ENCODE measurements around the gene PPP2R2C.
A peak's percentile ranks its signal among the peaks of the same experiment; 100 is the strongest.

PPP2R2C gene

DNA sequence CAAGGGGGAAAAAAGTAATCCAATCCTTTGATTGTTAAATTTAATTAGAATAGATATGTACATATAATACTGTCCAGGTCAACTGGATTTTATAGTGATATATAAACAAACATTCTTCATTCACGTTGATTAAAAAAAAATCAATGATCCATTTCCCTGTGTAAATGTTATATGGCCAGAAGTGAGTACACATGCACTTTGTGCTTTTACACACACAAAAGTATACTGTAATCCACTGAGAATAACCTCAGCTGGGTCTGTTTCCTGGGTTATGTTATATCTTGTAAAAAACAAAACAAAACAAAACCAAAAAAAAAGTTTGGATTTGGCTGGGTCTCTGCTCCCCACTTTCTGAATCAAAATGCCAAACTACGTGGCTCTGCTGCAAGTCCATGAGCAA is 151.1 kb downstream of the PPP2R2C start:
- Histone ChIP-seq H3K4me3 (ENCODE audit: low read length) (no peak overlapping the region), H3K27ac (ENCODE audit: low read length) (no peak overlapping the region), H3K27me3 (ENCODE audit: insufficient read depth, low read length) (no peaks in the 10 kb centered on the region)

DNA sequence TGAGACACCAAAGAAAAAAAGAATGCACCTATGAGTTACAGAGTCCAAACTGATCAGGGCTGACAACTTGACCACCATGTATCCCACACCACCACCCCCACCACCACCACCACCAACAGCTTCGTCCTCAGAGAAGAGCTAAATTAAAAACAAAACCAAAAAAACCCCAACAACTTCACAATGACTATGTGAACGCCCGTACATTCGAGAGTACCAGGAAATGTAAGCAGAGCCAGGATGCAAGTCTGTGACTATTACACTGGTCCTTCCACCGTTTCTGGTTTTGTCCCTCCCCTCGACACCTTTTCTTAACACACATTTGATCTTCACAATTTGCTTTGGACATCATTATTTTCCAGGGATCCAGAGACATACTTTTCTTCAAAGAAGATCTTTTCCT is 151.8 kb downstream of the PPP2R2C start:
- H3K4me3 ChIP-seq (ENCODE audit: low read length): no peak overlapping the region
- no peaks in the 10 kb centered on the region for H3K9me3 ChIP-seq (ENCODE audit: insufficient read depth, low read depth, low read length)
- H3K27ac ChIP-seq (ENCODE audit: low read length): no peak overlapping the region
- no peaks in the 10 kb centered on the region for H3K4me1 ChIP-seq (ENCODE audit: insufficient read depth, low read length)
- no peaks in the 10 kb centered on the region for H3K27me3 ChIP-seq (ENCODE audit: insufficient read depth, low read length)
- H3K9ac ChIP-seq (ENCODE audit: low read depth, low read length): no peak overlapping the region
- H3K36me3 ChIP-seq (ENCODE audit: insufficient read depth, low read depth, low read length): no peaks in the 10 kb centered on the region

More for the DNA sequence above, 151.1 kb downstream of the PPP2R2C start:
- H3K36me3 ChIP-seq (ENCODE audit: insufficient read depth, low read depth, low read length): no peaks in the 10 kb centered on the region
- no peaks in the 10 kb centered on the region for H3K9me3 ChIP-seq (ENCODE audit: insufficient read depth, low read depth, low read length)
- H3K4me1 ChIP-seq (ENCODE audit: insufficient read depth, low read length): no peaks in the 10 kb centered on the region
- H3K9ac ChIP-seq (ENCODE audit: low read depth, low read length): no peak overlapping the region

DNA sequence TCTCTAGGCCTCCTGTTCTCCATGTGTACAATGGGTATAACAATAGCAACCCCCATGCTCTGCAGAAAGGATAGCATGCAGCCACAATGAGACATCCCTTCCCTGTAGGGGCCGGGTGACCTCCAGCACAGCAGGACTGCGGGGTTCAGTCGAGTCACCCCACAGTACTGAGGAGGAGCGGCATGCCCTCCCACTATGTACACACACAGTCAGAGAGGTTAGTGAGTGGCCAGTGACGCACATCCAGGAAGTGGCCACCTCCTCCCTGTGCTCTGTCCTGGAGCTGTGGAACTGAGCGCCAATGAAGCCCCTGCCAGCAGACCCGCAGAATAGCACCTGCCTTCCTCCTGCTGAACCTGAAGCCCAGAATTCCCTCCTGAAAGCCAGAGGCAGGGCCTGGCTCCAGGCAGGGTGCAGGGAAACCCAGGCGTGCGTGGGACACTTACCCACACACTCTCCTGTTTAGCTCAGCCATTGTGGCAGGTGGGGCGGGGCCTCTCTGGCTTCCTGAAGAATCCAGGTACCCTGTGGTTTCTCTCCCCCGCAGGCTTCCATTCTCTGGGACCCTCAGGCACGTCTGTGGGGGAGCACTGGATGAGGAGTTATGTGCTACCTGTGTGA is 152.8 kb downstream of the PPP2R2C start:
- H3K9me3 ChIP-seq (ENCODE audit: insufficient read depth, low read depth, low read length): no peaks in the 10 kb centered on the region
- no peaks in the 10 kb centered on the region for H3K36me3 ChIP-seq (ENCODE audit: insufficient read depth, low read depth, low read length)
- no peak overlapping the region for H3K9ac ChIP-seq (ENCODE audit: low read depth, low read length)
- H3K4me3 ChIP-seq (ENCODE audit: low read length): no peak overlapping the region
- H3K4me1 ChIP-seq (ENCODE audit: insufficient read depth, low read length): no peaks in the 10 kb centered on the region
- H3K27ac ChIP-seq (ENCODE audit: low read length): no peak overlapping the region
- no peaks in the 10 kb centered on the region for H3K27me3 ChIP-seq (ENCODE audit: insufficient read depth, low read length)

DNA sequence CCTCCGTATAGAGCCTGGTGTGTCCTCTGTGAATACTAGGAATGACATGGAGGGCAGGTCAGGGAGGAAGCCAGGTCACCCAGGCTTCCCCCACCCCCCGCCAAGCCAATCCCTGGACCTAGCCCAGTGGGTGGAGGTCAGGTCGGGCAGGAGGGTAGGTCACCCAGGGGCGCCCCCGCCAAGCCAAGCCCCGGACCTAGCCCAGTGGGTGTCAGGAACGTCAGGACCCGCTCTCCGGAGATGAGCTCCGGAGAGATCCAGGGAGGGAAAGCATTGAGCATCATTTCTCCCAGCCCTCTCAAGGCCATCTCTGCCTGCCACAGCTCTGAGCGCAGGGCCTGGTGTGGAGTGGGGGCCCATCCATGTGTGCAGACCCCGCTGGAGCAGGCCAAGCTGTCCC is 154.2 kb downstream of the PPP2R2C start:
- Histone ChIP-seq H3K4me1 (ENCODE audit: insufficient read depth, low read length) (no peaks in the 10 kb centered on the region), H3K9ac (ENCODE audit: low read depth, low read length) (no peak overlapping the region), H3K27ac (ENCODE audit: low read length) (no peak overlapping the region), H3K36me3 (ENCODE audit: insufficient read depth, low read depth, low read length) (no peaks in the 10 kb centered on the region), H3K27me3 (ENCODE audit: insufficient read depth, low read length) (no peaks in the 10 kb centered on the region), H3K9me3 (ENCODE audit: insufficient read depth, low read depth, low read length) (no peaks in the 10 kb centered on the region), H3K4me3 (ENCODE audit: low read length) (no peak overlapping the region)

DNA sequence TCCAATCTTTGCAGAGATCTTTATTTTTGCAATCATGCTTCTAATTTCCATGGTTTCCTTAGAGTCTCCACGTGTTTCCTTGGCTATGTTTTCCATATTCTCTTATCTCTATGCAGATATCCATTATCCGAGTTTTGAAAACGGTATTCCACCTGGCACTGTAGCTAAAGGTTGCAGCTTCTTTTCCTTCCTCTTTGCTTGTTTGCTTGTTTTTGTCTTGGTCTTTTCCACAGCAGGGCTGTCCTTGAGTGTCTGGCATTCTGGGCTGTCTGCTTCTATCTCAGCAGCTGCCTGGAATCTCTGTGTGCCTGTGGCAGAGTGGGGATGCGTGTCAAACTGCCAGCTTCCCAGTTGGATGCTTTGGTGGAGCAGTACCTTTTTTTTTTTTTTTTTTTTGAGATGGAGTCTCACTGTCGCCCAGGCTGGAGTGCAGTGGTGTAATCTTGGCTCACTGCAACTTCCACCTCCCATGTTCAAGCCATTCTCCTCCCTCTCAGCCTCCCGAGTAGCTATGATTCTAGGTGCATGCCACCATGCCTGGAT is 155.9 kb downstream of the PPP2R2C start:
- Histone ChIP-seq H3K4me1 (ENCODE audit: insufficient read depth, low read length) (no peaks in the 10 kb centered on the region), H3K4me3 (ENCODE audit: low read length) (no peak overlapping the region), H3K36me3 (ENCODE audit: insufficient read depth, low read depth, low read length) (no peaks in the 10 kb centered on the region), H3K9ac (ENCODE audit: low read depth, low read length) (no peak overlapping the region), H3K27me3 (ENCODE audit: insufficient read depth, low read length) (no peaks in the 10 kb centered on the region), H3K9me3 (ENCODE audit: insufficient read depth, low read depth, low read length) (no peaks in the 10 kb centered on the region), H3K27ac (ENCODE audit: low read length) (no peak overlapping the region)

DNA sequence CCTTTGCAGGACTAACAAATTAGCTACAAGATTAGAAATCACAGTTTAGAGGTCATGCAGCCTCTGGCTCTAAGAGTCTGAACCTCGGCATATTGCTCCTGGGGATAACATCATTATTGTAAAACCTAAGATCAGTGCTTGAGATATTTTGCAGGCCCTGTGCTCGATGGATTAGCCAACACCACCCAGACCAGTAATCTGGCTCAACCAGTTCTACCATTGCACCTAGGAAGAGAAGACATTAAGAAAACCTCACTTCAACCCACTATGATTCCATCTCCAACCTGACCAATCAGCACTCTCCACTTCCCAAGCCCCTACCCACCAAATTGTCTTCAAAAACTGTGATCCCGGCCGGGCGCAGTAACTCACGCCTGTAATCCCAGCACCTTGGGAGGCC is 159.2 kb downstream of the PPP2R2C start:
- no peak overlapping the region for H3K27ac ChIP-seq (ENCODE audit: low read length)
- H3K4me1 ChIP-seq (ENCODE audit: insufficient read depth, low read length): no peaks in the 10 kb centered on the region
- H3K9me3 ChIP-seq (ENCODE audit: insufficient read depth, low read depth, low read length): peaks cover 4% of the 10 kb centered on the region; the same call in 1 of the 2 replicates
- peaks cover 26% of the 10 kb centered on the region for H3K27me3 ChIP-seq (ENCODE audit: insufficient read depth, low read length)
- no peaks in the 10 kb centered on the region for H3K36me3 ChIP-seq (ENCODE audit: insufficient read depth, low read depth, low read length)
- no peak overlapping the region for H3K9ac ChIP-seq (ENCODE audit: low read depth, low read length)
- no peak overlapping the region for H3K4me3 ChIP-seq (ENCODE audit: low read length)

DNA sequence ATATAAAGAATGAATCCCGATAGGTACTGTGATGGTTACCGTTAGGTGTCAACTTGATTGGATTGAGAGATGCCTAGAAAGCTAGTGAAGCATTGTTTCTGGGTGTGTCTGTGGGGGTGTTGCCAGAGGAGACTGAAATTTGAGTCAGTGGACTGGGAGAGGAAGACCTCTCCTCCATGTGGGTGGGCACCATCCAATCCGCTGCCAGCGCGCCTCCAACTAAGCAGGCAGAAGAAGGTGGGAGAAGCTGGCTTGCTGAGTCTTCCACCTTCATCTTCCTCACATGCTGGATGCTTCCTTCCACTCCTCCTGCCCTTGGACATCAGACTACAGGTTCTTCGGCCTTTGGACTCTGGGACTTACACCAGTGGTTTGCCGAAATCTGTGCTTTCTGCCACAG is 162.6 kb downstream of the PPP2R2C start:
- H3K27ac ChIP-seq (ENCODE audit: low read length): no peak overlapping the region
- no peaks in the 10 kb centered on the region for H3K36me3 ChIP-seq (ENCODE audit: insufficient read depth, low read depth, low read length)
- peak overlapping the region; percentile 70 for H3K4me3 ChIP-seq (ENCODE audit: low read length)
- H3K9me3 ChIP-seq (ENCODE audit: insufficient read depth, low read depth, low read length): peaks cover 5% of the 10 kb centered on the region; the same call in 1 of the 2 replicates
- no peaks in the 10 kb centered on the region for H3K4me1 ChIP-seq (ENCODE audit: insufficient read depth, low read length)
- no peak overlapping the region; the same call in 1 of the 2 replicates for H3K9ac ChIP-seq (ENCODE audit: low read depth, low read length)
- H3K27me3 ChIP-seq (ENCODE audit: insufficient read depth, low read length): peaks cover 31% of the 10 kb centered on the region

DNA sequence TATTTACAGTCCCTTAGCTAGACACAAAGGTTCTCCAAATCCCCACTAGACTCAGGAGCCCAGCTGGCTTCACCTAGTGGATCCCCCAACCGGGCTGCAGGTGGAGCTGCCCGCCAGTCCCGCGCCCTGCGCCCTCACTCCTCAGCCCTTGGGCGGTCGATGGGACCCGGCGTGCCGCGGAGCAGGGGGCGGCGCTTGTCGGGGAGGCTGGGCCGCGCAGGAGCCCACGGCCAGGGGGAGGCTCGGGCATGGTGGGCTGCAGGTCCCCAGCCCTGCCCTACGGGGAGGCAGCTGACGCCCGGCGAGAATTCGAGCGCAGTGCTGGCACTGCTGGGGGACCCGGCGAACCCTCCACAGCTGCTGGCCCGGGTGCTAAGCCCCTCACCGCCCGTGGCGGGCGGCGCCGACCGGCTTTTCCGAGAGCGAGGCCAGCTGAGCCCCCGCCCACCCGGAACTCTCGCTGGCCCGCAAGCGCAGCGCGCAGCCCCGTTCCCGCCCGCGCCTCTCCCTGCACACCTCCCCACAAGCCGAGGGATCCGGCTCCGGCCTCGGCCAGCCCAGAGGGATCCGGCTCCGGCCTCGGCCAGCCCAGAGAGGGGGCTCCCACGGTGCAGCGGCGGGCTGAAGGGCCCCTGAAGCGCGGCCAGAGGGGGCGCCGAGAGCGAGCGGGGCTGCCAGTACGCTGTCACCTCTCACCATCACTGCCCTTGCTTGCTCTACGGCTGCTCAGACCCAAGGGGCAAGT is 163.3 kb downstream of the PPP2R2C start:
- Histone ChIP-seq H3K36me3 (ENCODE audit: insufficient read depth, low read depth, low read length) (no peaks in the 10 kb centered on the region), H3K27ac (ENCODE audit: low read length) (no peak overlapping the region), H3K4me1 (ENCODE audit: insufficient read depth, low read length) (no peaks in the 10 kb centered on the region), H3K9me3 (ENCODE audit: insufficient read depth, low read depth, low read length) (peaks cover 5% of the 10 kb centered on the region; the same call in 1 of the 2 replicates), H3K27me3 (ENCODE audit: insufficient read depth, low read length) (peaks cover 31% of the 10 kb centered on the region), H3K9ac (ENCODE audit: low read depth, low read length) (no peak overlapping the region; the same call in 1 of the 2 replicates), H3K4me3 (ENCODE audit: low read length) (peak overlapping the region; percentile 70)

DNA sequence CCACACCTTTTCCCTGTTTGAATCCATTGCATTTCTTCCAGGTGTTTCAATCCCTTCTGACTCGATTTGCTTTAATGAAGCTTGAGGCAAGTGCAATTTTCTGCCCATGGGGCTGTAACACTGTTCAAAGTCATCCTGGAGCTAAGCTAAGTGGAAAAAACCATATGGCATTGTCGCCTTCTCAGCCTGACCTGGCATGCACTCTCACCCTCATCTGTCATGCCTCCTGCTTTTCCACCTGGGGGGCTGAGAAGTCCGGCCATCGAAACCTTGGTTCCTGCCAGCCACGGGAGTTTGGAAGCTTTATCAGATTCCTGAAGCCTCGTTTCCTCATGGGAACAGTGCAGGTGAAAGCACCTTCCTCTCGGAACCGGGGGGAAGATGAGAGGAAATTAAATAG is 164.5 kb downstream of the PPP2R2C start:
- no peak overlapping the region for H3K9ac ChIP-seq (ENCODE audit: low read depth, low read length)
- peaks cover 5% of the 10 kb centered on the region; the same call in 1 of the 2 replicates for H3K9me3 ChIP-seq (ENCODE audit: insufficient read depth, low read depth, low read length)
- H3K4me3 ChIP-seq (ENCODE audit: low read length): no peak overlapping the region
- no peaks in the 10 kb centered on the region for H3K4me1 ChIP-seq (ENCODE audit: insufficient read depth, low read length)
- H3K27ac ChIP-seq (ENCODE audit: low read length): no peak overlapping the region
- 0 out of 2 replicates have a peak, but pooled peaks cover under 1% of the 10 kb centered on the region for H3K36me3 ChIP-seq (ENCODE audit: insufficient read depth, low read depth, low read length)
- peaks cover 31% of the 10 kb centered on the region for H3K27me3 ChIP-seq (ENCODE audit: insufficient read depth, low read length)

DNA sequence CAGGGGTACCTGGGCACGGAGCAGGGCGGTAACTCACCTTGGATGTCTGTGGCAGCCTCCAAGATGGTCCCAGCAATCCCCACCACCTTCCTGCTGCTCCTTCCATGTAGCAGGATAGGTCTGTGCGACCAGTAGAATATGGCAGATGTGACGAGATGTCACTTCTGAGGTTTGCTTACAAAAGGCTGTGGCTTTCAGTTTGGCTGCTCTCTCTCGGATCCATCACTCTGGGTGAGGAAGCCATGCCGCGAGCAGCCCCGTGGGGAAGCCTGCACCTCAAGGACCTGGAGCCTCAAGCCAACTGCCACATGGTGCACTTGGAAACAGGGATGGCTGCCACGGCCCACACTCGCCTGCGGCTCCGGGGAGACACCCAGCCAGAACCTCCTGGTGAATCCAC is 165.2 kb downstream of the PPP2R2C start:
- peaks cover 5% of the 10 kb centered on the region; the same call in 1 of the 2 replicates for H3K9me3 ChIP-seq (ENCODE audit: insufficient read depth, low read depth, low read length)
- H3K9ac ChIP-seq (ENCODE audit: low read depth, low read length): no peak overlapping the region
- H3K27ac ChIP-seq (ENCODE audit: low read length): no peak overlapping the region
- H3K4me1 ChIP-seq (ENCODE audit: insufficient read depth, low read length): no peaks in the 10 kb centered on the region
- H3K36me3 ChIP-seq (ENCODE audit: insufficient read depth, low read depth, low read length): peaks cover 7% of the 10 kb centered on the region; the same call in 1 of the 2 replicates
- no peak overlapping the region for H3K4me3 ChIP-seq (ENCODE audit: low read length)
- peaks cover 31% of the 10 kb centered on the region for H3K27me3 ChIP-seq (ENCODE audit: insufficient read depth, low read length)

DNA sequence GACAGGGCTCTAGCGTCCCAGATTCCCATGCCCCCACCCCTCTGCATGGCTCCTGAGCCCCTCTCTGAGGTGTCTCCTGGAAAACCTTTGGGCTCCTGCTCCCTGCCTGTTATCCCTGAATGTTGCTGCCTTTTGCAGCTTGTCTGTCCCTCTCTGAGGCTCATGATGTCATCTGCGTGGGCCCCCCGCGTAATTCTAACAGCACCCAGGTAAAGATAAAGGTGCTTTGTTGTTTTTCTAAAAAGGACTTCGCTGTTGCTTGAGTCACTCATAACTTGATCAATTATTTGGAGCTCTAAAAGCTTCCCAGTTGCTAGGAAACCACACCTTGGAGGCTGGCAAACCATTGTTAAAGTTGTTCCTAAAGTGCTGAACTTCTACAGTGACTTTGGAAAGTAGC is 166.1 kb downstream of the PPP2R2C start:
- Histone ChIP-seq H3K4me1 (ENCODE audit: insufficient read depth, low read length) (no peaks in the 10 kb centered on the region), H3K9ac (ENCODE audit: low read depth, low read length) (no peak overlapping the region), H3K4me3 (ENCODE audit: low read length) (no peak overlapping the region), H3K27me3 (ENCODE audit: insufficient read depth, low read length) (peaks cover 31% of the 10 kb centered on the region), H3K9me3 (ENCODE audit: insufficient read depth, low read depth, low read length) (peaks cover 5% of the 10 kb centered on the region; the same call in 1 of the 2 replicates), H3K36me3 (ENCODE audit: insufficient read depth, low read depth, low read length) (peaks cover 16% of the 10 kb centered on the region), H3K27ac (ENCODE audit: low read length) (no peak overlapping the region)

DNA sequence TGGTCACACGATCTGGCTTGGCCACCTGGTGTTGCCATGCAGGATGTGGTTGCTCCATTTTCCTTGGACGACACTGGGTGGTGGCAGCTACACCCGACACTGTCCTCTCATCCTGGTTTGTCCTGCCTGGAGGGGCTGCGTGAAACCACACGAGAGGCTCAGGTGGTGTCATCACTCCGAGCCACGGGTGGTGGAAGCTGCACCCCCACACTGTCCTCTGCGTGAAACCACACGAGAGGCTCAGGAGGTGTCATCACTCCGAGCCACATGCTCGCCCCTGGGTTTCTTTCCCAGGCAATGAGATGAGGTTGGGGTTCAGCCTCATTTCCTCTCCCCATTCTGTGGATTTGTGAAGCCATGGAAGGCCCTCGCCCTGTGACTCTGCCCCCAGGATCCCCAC is 168.5 kb downstream of the PPP2R2C start:
- Histone ChIP-seq H3K27me3 (ENCODE audit: insufficient read depth, low read length) (peaks cover 12% of the 10 kb centered on the region), H3K4me3 (ENCODE audit: low read length) (no peak overlapping the region), H3K27ac (ENCODE audit: low read length) (no peak overlapping the region), H3K9me3 (ENCODE audit: insufficient read depth, low read depth, low read length) (peaks cover 5% of the 10 kb centered on the region; the same call in 1 of the 2 replicates), H3K9ac (ENCODE audit: low read depth, low read length) (no peak overlapping the region), H3K36me3 (ENCODE audit: insufficient read depth, low read depth, low read length) (peaks cover 26% of the 10 kb centered on the region), H3K4me1 (ENCODE audit: insufficient read depth, low read length) (no peaks in the 10 kb centered on the region)

Measured in iPS-20b (cell line).